K562 (cell line): ENCODE results near the gene LRRC41. TPM values are rescaled to one million over a fixed set of nuclear protein-coding genes. Genes with fewer than 3 reads are reported as not detected.

Experiments used
- BCL6 ChIP-seq: fragments of 250-450 bp; sonication (Bioruptor Pico); IDR thresholded peaks from 2 replicates; pipeline ENCODE4 v1.4.0; 2020
- CBX5 ChIP-seq: IDR thresholded peaks from 2 replicates; pipeline ENCODE4 v1.6.1; 2014; ENCODE audit warnings: low read depth, borderline replicate concordance
- HNRNPLL ChIP-seq: fragments of 200-400 bp; formaldehyde crosslinking; IDR thresholded peaks from 2 replicates; pipeline ENCODE4 v1.6.1; 2017; ENCODE audit warnings: low read length, low read depth, mild to moderate bottlenecking; ENCODE audit not compliant: poor library complexity, severe bottlenecking
- MEIS2 ChIP-seq: fragments of 450-650 bp; IDR thresholded peaks from 2 replicates; pipeline ENCODE4 v1.6.1; 2014; ENCODE audit warnings: mild to moderate bottlenecking; ENCODE audit not compliant: partially characterized antibody
- MYNN ChIP-seq, 2 experiments: sonication (generic); formaldehyde crosslinking in 1 of 2; IDR thresholded peaks; 2 replicates each; pipeline versions ENCODE4 v1.5.0 to v1.6.1; 2016 to 2020; ENCODE audit warnings: antibody characterized with exemption in 1 of 2, missing genetic modification reagents in 1 of 2
- NCOR1 ChIP-seq: fragments of 450-650 bp; IDR thresholded peaks from 2 replicates; pipeline ENCODE4 v1.6.1; 2016; ENCODE audit warnings: mild to moderate bottlenecking, moderate library complexity
- NR2F6 ChIP-seq: fragments of 450-650 bp; formaldehyde crosslinking; IDR thresholded peaks from 2 replicates; pipeline ENCODE4 v1.4.0; 2020; ENCODE audit warnings: mild to moderate bottlenecking
- POLR2AphosphoS5 ChIP-seq: IDR thresholded peaks from 2 replicates; pipeline ENCODE4 v1.6.1; 2011; ENCODE audit warnings: mild to moderate bottlenecking, low read depth, low read length, moderate library complexity; ENCODE audit not compliant: control insufficient read depth, insufficient read depth
- POLR2G ChIP-seq: fragments of 200-400 bp; formaldehyde crosslinking; IDR thresholded peaks from 2 replicates; pipeline ENCODE4 v1.6.1; 2017; ENCODE audit warnings: low read depth, mild to moderate bottlenecking, antibody characterized with exemption, low read length, moderate library complexity
- PRPF4 ChIP-seq: fragments of 200-400 bp; formaldehyde crosslinking; IDR thresholded peaks from one replicate; pipeline ENCODE4 v1.6.1; 2017; ENCODE audit warnings: low read length, low read depth, mild to moderate bottlenecking; ENCODE audit not compliant: insufficient read depth, poor library complexity, severe bottlenecking
- RB1 ChIP-seq: fragments of 450-650 bp; IDR thresholded peaks from 2 replicates; pipeline ENCODE4 v1.6.1; 2017; ENCODE audit warnings: low read depth, mild to moderate bottlenecking
- RBM39 ChIP-seq: fragments of 200-400 bp; formaldehyde crosslinking; optimal IDR thresholded peaks from 2 replicates; pipeline ENCODE3; 2018; ENCODE audit warnings: low read depth, low read length
- RFX7 ChIP-seq: fragments of 250-450 bp; sonication (Bioruptor Pico); IDR thresholded peaks from 2 replicates; pipeline ENCODE4 v1.5.1; 2021; ENCODE audit warnings: mild to moderate bottlenecking
- RNF2 ChIP-seq: sonication (generic); IDR thresholded peaks from 2 replicates; pipeline ENCODE4 v1.6.1; 2016
- SMAD3 ChIP-seq: fragments of 450-650 bp; formaldehyde crosslinking; conservative IDR thresholded peaks from 2 replicates; pipeline ENCODE4 v1.4.0; 2020; ENCODE audit warnings: mild to moderate bottlenecking
- STAG1 ChIP-seq: sonication (generic); formaldehyde crosslinking; IDR thresholded peaks from 2 replicates; pipeline ENCODE4 v1.5.0; 2020; ENCODE audit warnings: missing genetic modification reagents, borderline replicate concordance
- U2AF1 ChIP-seq: fragments of 200-400 bp; formaldehyde crosslinking; optimal IDR thresholded peaks from 2 replicates; pipeline ENCODE3; 2017; ENCODE audit warnings: mild to moderate bottlenecking, low read depth, low read length, moderate library complexity
- YY1 ChIP-seq, 3 experiments: IDR thresholded peaks; 2 replicates each; pipeline ENCODE4 v1.6.1; 2011; ENCODE audit warnings: low read length in 2 of 3, mild to moderate bottlenecking in 2 of 3, moderate library complexity in 2 of 3, borderline replicate concordance in 1 of 3, control low read depth in 1 of 3, low read depth in 1 of 3; ENCODE audit not compliant: insufficient read depth in 3 of 3, insufficient replicate concordance in 2 of 3, control insufficient read depth in 1 of 3, insufficient read length in 1 of 3; ENCODE audit errors: extremely low read depth in 1 of 3
- ZFP36 ChIP-seq: fragments of 150-350 bp; IDR thresholded peaks from 2 replicates; pipeline ENCODE4 v1.6.1; 2018; ENCODE audit warnings: low read length, low read depth; ENCODE audit not compliant: partially characterized antibody
- ZNF143 ChIP-seq: sonication (generic); formaldehyde crosslinking; IDR thresholded peaks from 2 replicates; pipeline ENCODE4 v1.9.0; 2022; ENCODE audit warnings: mild to moderate bottlenecking, missing genetic modification reagents
- ZNF263 ChIP-seq: sonication (generic); formaldehyde crosslinking; IDR thresholded peaks from 2 replicates; pipeline ENCODE4 v1.8.0; 2022; ENCODE audit warnings: mild to moderate bottlenecking, missing genetic modification reagents, borderline replicate concordance
- ZNF436 ChIP-seq: fragments of 250-450, 450-650 bp; sonication (Bioruptor Pico); formaldehyde crosslinking; IDR thresholded peaks from 2 replicates; pipeline ENCODE4 v1.7.0; 2020; ENCODE audit warnings: mild to moderate bottlenecking
- polyA plus RNA-seq, 8 experiments: library from polyadenylated mRNA; depleted of rRNA in 4 of 8; stranded (reverse) in 5 of 8; unstranded in 3 of 8; fragments of >200 nt; fragmentation: Nextera tagmentation in 2 of 8; fragmentation: Illumina TruSeq in 1 of 8; extraction: Ambion mirVana in 2 of 8; extraction: Trizol in 1 of 8; gene quantifications; 2 replicates each; pipeline versions ENCODE4 v1.2.1 to v1.2.3, GENCODE V29; 2011 to 2014; ENCODE audit warnings: inconsistent platforms in 1 of 8, missing spikeins in 1 of 8
- total RNA-seq, 7 experiments: library from RNA; depleted of rRNA in 6 of 7; stranded (reverse); fragments of >200 nt in 6 of 7; fragmentation: Illumina TruSeq in 2 of 7; extraction: Trizol in 2 of 7; gene quantifications; 2 replicates each; pipeline versions ENCODE4 v1.2.1 to v1.2.3, GENCODE V29; 2011 to 2021; ENCODE audit warnings: low replicate concordance in 1 of 7
- TF ChIP-seq, protein P1 (sequence below): fragments of 250-450 bp; sonication (Bioruptor Pico); IDR thresholded peaks from 2 replicates; pipeline ENCODE4 v1.9.0; 2021; ENCODE audit warnings: mild to moderate bottlenecking, inconsistent platforms
- TF ChIP-seq, protein P2 (sequence below): fragments of 450-650 bp; IDR thresholded peaks from one replicate; pipeline ENCODE4 v1.6.1; 2018; ENCODE audit warnings: mild to moderate bottlenecking, moderate library complexity; ENCODE audit not compliant: partially characterized antibody
- TF ChIP-seq, protein P3 (sequence below), 2 experiments: IDR thresholded peaks; 2 replicates each; pipeline ENCODE4 v1.6.1; 2011; ENCODE audit warnings: borderline replicate concordance in 1 of 2, control low read depth in 1 of 2, low read depth in 1 of 2, low read length in 1 of 2, mild to moderate bottlenecking in 1 of 2, mixed read lengths in 1 of 2, moderate library complexity in 1 of 2; ENCODE audit not compliant: insufficient read depth in 1 of 2, insufficient read length in 1 of 2, poor library complexity in 1 of 2, severe bottlenecking in 1 of 2; ENCODE audit errors: extremely low read depth in 1 of 2

The LRRC41 gene
- total and polyA plus RNA-seq, 9 of the 15 experiments (the other 6 are each of a cell fraction or from before 2014, with no cell fraction given): 10.5 to 64.7 (median 44.2) TPM

DNA sequence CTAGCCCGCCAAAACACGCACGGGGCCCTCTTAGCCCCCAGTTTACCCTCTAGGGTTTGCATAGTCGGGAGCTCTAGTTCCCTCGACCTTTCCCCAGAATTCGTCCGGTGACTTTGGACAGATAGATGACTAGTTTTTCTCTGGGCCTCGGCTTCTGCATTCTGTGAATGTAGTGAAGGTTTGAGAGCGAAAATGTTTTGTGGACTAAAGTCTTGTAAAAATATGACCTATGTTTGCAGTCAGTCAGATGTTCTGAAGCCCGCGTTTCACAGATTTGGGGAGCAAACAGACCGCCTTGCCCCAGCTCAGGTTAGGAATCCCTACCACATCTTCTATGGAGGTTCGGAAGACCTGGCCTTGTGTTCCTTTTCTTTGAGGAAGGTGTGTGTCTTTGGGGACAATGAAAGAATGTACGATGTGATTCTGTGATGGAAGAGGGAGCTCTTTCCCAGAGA, 483 bp upstream of the LRRC41 start (continued):
- TF ChIP-seq, protein P1, sequence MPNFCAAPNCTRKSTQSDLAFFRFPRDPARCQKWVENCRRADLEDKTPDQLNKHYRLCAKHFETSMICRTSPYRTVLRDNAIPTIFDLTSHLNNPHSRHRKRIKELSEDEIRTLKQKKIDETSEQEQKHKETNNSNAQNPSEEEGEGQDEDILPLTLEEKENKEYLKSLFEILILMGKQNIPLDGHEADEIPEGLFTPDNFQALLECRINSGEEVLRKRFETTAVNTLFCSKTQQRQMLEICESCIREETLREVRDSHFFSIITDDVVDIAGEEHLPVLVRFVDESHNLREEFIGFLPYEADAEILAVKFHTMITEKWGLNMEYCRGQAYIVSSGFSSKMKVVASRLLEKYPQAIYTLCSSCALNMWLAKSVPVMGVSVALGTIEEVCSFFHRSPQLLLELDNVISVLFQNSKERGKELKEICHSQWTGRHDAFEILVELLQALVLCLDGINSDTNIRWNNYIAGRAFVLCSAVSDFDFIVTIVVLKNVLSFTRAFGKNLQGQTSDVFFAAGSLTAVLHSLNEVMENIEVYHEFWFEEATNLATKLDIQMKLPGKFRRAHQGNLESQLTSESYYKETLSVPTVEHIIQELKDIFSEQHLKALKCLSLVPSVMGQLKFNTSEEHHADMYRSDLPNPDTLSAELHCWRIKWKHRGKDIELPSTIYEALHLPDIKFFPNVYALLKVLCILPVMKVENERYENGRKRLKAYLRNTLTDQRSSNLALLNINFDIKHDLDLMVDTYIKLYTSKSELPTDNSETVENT (CRISPR knock-in tag): no peak
- TF ChIP-seq, protein P2, sequence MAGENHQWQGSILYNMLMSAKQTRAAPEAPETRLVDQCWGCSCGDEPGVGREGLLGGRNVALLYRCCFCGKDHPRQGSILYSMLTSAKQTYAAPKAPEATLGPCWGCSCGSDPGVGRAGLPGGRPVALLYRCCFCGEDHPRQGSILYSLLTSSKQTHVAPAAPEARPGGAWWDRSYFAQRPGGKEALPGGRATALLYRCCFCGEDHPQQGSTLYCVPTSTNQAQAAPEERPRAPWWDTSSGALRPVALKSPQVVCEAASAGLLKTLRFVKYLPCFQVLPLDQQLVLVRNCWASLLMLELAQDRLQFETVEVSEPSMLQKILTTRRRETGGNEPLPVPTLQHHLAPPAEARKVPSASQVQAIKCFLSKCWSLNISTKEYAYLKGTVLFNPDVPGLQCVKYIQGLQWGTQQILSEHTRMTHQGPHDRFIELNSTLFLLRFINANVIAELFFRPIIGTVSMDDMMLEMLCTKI: no peak
- TF ChIP-seq RFX7 (CRISPR knock-in tag) (no peak), POLR2G (no peak), HNRNPLL (peak; percentile 0), ZNF143 (CRISPR knock-in tag) (no peak; the same call in 1 of the 2 replicates), NR2F6 (CRISPR knock-in tag) (no peak), STAG1 (no peak), PRPF4 (no peak), U2AF1 (no peak), RB1 (peak; percentile 53), RBM39 (no peak), ZNF263 (CRISPR knock-in tag) (no peak), ZFP36 (no peak), MEIS2 (no peak), YY1 (IDR thresholded peaks at IDR 0.05; ENCODE audit: borderline replicate concordance in 1 of 3, control insufficient read depth in 1 of 3, extremely low read depth in 1 of 3, insufficient read depth in 3 of 3, insufficient read length in 1 of 3, insufficient replicate concordance in 2 of 3, low read depth in 1 of 3, low read length in 2 of 3) (no peak), MYNN (IDR thresholded peaks at IDR 0.05) (0 out of 2 replicates have a peak, but pooled peaks have one; percentile 14), MYNN (CRISPR knock-in tag; IDR thresholded peaks at IDR 0.05) (no peak), BCL6 (no peak), RNF2 (no peak), POLR2AphosphoS5 (no peak), NCOR1 (no peak), CBX5 (no peak), ZNF436 (CRISPR knock-in tag) (no peak), SMAD3 (CRISPR knock-in tag) (no peak)
- TF ChIP-seq, protein P3, sequence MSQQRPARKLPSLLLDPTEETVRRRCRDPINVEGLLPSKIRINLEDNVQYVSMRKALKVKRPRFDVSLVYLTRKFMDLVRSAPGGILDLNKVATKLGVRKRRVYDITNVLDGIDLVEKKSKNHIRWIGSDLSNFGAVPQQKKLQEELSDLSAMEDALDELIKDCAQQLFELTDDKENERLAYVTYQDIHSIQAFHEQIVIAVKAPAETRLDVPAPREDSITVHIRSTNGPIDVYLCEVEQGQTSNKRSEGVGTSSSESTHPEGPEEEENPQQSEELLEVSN (IDR thresholded peaks at IDR 0.05; ENCODE audit: borderline replicate concordance in 1 of 2, extremely low read depth in 1 of 2, insufficient read depth in 1 of 2, insufficient read length in 1 of 2, low read depth in 1 of 2, low read length in 1 of 2, poor library complexity in 1 of 2, severe bottlenecking in 1 of 2): peak in 1 of 2 experiments; percentile 35
